Measurements from ENCODE around the gene TPRG1. TPM values are rescaled to one million over a fixed set of nuclear protein-coding genes. Genes with fewer than 3 reads are reported as not detected.

The TPRG1 gene
- total and polyA plus RNA-seq, 2 of the 4 experiments (the other 2 are of a cell fraction): 0.17 TPM; not detected in 1

DNA sequence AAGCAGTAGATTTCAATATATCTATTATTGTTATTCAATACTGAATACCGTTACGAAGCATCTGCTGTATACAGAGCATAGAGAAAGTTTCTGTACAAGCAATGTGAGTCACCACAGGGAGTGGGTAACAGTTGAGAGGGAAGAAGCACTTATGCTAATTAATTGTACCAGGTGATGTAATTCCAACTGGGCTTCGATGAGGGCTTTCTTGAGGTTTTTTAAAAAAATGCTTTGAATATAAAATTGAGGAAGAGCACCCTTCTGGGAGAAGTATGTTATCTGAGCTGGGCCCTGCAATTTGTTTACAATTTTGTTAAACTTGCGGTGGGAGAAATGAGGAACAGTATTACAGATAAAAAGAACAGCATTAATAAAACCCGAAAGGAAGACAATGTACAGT lies 197.9 kb downstream of the TPRG1 start:
- H3K36me3 ChIP-seq (ENCODE audit: control insufficient read depth, insufficient read depth, low read length): no peaks in the 10 kb centered on the region
- H3K18ac ChIP-seq (ENCODE audit: low read depth, low read length): no peak overlapping the region
- H4K8ac ChIP-seq (ENCODE audit: low read depth in 2 of 2, low read length in 2 of 2): no peak overlapping the region
- H4K5ac ChIP-seq (ENCODE audit: low read depth, low read length): no peak overlapping the region
- dilution Hi-C loops (cut with HindIII; ENCODE audit: low sequenced_read_pairs, unreplicated experiment): no loop called here
- in situ Hi-C loops (cut with MboI; ENCODE audit: low sequenced_read_pairs): no loop called here
- no peak overlapping the region for H2AFZ ChIP-seq (replicated peaks; ENCODE audit: low read length, poor library complexity)
- 61% methylated on average over 2 of the region's 5 CpGs; no CpG with 5 or more reads in 1 of the 2 experiments for WGBS, 2 experiments (ENCODE audit: extremely low coverage in 2 of 2, insufficient read length in 1 of 2)
- no peak overlapping the region for H3K4me2 ChIP-seq (ENCODE audit: low read depth, low read length)
- intact Hi-C loops (cut with micrococcal nuclease): no loop called here
- H3K79me1 ChIP-seq (ENCODE audit: low read depth in 1 of 2, low read length in 2 of 2): no peaks in the 10 kb centered on the region
- DNase-seq: no peak
- no peak for TF ChIP-seq RFX5 (IDR thresholded peaks at IDR 0.05; ENCODE audit: low read depth, low read length)
- no peak for TF ChIP-seq CEBPB (IDR thresholded peaks at IDR 0.05; ENCODE audit: low read depth, low read length)
- TF ChIP-seq POLR2A (IDR thresholded peaks at IDR 0.05; ENCODE audit: low read depth, low read length): no peak
- TF ChIP-seq RCOR1 (IDR thresholded peaks at IDR 0.05; ENCODE audit: insufficient replicate concordance, low read length): no peak
- TF ChIP-seq CHD1 (IDR thresholded peaks at IDR 0.05; ENCODE audit: low read depth, low read length): no peak
- TF ChIP-seq NFE2L2 (IDR thresholded peaks at IDR 0.05; ENCODE audit: low read depth, low read length): no peak
- TF ChIP-seq, protein P1, sequence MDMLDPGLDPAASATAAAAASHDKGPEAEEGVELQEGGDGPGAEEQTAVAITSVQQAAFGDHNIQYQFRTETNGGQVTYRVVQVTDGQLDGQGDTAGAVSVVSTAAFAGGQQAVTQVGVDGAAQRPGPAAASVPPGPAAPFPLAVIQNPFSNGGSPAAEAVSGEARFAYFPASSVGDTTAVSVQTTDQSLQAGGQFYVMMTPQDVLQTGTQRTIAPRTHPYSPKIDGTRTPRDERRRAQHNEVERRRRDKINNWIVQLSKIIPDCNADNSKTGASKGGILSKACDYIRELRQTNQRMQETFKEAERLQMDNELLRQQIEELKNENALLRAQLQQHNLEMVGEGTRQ (IDR thresholded peaks at IDR 0.05; ENCODE audit: low read depth, low read length): no peak
- TF ChIP-seq MAZ (IDR thresholded peaks at IDR 0.05; ENCODE audit: borderline replicate concordance, low read depth, low read length): no peak
- TF ChIP-seq SMC3 (IDR thresholded peaks at IDR 0.05; ENCODE audit: low read depth, low read length): no peak
- TF ChIP-seq MXI1 (IDR thresholded peaks at IDR 0.05; ENCODE audit: borderline replicate concordance, low read depth, low read length): no peak
- no peak for TF ChIP-seq RAD21 (IDR thresholded peaks at IDR 0.05; ENCODE audit: low read length)
- no peak for TF ChIP-seq MAFK (IDR thresholded peaks at IDR 0.05; ENCODE audit: low read depth, low read length)
- TF ChIP-seq BHLHE40 (IDR thresholded peaks at IDR 0.05; ENCODE audit: low read depth, low read length): no peak
- TF ChIP-seq, protein P2, sequence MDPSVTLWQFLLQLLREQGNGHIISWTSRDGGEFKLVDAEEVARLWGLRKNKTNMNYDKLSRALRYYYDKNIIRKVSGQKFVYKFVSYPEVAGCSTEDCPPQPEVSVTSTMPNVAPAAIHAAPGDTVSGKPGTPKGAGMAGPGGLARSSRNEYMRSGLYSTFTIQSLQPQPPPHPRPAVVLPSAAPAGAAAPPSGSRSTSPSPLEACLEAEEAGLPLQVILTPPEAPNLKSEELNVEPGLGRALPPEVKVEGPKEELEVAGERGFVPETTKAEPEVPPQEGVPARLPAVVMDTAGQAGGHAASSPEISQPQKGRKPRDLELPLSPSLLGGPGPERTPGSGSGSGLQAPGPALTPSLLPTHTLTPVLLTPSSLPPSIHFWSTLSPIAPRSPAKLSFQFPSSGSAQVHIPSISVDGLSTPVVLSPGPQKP (IDR thresholded peaks at IDR 0.05; ENCODE audit: borderline replicate concordance, low read depth, low read length): no peak
- TF ChIP-seq, protein P3, sequence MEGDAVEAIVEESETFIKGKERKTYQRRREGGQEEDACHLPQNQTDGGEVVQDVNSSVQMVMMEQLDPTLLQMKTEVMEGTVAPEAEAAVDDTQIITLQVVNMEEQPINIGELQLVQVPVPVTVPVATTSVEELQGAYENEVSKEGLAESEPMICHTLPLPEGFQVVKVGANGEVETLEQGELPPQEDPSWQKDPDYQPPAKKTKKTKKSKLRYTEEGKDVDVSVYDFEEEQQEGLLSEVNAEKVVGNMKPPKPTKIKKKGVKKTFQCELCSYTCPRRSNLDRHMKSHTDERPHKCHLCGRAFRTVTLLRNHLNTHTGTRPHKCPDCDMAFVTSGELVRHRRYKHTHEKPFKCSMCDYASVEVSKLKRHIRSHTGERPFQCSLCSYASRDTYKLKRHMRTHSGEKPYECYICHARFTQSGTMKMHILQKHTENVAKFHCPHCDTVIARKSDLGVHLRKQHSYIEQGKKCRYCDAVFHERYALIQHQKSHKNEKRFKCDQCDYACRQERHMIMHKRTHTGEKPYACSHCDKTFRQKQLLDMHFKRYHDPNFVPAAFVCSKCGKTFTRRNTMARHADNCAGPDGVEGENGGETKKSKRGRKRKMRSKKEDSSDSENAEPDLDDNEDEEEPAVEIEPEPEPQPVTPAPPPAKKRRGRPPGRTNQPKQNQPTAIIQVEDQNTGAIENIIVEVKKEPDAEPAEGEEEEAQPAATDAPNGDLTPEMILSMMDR (conservative IDR thresholded peaks at IDR 0.05; ENCODE audit: low read depth, low read length): no peak
- no peak for TF ChIP-seq FOS (IDR thresholded peaks at IDR 0.05; ENCODE audit: low read depth, low read length)
- no peak overlapping the region for H3K14ac ChIP-seq (replicated peaks; ENCODE audit: low read depth, low read length)
- no peaks in the 10 kb centered on the region for H3K4me1 ChIP-seq (ENCODE audit: control insufficient read depth, insufficient read depth, low read length)
- H2BK20ac ChIP-seq (ENCODE audit: low read depth, low read length): no peak overlapping the region
- no peak overlapping the region for H3K4me3 ChIP-seq (ENCODE audit: insufficient read depth, low read depth, low read length)
- no peaks in the 10 kb centered on the region for H3K27me3 ChIP-seq (ENCODE audit: control insufficient read depth, insufficient read depth, low read length)
- POLR2A ChIA-PET (ENCODE audit: unreplicated experiment): no interaction called here
- H4K20me1 ChIP-seq (ENCODE audit: insufficient read depth, low read length): no peaks in the 10 kb centered on the region
- H3K9me1 ChIP-seq (ENCODE audit: insufficient read depth, low read length): no peaks in the 10 kb centered on the region
- no peak overlapping the region for H2AK9ac ChIP-seq (replicated peaks; ENCODE audit: low read depth, low read length, poor library complexity)
- no peak overlapping the region for H3K9ac ChIP-seq (ENCODE audit: low read depth, low read length)
- H3K27ac ChIP-seq (ENCODE audit: insufficient read depth, low read length): no peak overlapping the region
- H3K23ac ChIP-seq (ENCODE audit: low read depth, low read length): no peak overlapping the region
- H2BK5ac ChIP-seq (ENCODE audit: low read depth, low read length, poor library complexity, severe bottlenecking): no peak overlapping the region
- BruUV-seq (replicated peaks): no TSS peak
- CTCF ChIA-PET: no interaction called here
- no peak overlapping the region for H2BK15ac ChIP-seq (ENCODE audit: low read depth, low read length)
- H2BK120ac ChIP-seq (ENCODE audit: low read depth, low read length): no peak overlapping the region
- no peaks in the 10 kb centered on the region for H3K9me3 ChIP-seq (ENCODE audit: control insufficient read depth, insufficient read depth, low read length)
- H3K56ac ChIP-seq (ENCODE audit: extremely low read depth, insufficient read depth, low read length): no peak overlapping the region
- H2AK5ac ChIP-seq (ENCODE audit: low read depth, low read length): no peak overlapping the region
- H3K4ac ChIP-seq (ENCODE audit: low read depth, low read length): no peak overlapping the region
- ATAC-seq (ENCODE audit: low read depth): no peak
- H4K91ac ChIP-seq (ENCODE audit: insufficient read depth, low read depth, low read length): no peak overlapping the region
